ENCODE measurements around the gene CLIP3.

DNA sequence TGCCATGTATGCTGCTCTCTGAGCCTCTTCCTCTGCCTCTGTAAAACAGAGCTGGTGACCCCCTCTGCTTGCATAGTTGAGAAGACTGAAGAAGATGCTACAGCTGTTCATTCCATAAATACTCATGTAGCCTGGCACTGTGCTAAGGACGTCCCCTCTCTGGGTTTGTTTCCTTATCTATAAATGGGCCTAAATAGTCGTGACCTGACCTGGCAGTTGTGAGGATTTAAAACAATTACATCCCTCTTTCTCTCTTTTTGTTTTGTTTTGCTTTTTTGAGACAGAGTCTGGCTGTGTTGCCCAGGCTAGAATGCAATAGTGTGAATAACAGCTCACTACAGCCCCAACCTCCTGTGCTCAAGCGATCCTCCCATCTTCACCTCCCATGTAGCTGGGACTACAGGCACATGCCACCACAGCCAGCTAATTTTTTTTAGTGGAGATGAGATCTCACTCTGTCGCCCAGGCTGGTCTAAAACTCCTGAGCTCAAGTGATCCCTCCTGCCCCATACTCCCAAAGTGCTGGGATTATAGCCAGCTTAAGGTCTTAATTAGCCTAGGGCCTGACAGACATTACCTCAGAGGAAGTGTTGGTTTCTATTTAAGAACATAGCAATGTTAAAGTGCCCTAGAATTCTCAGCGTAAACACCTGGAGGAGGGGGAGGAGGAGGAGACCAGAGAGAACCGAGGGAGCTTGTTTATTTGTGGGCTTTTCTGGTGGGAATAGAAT is 26.7 kb upstream of the CLIP3 start:
- TF ChIP-seq, protein P1, sequence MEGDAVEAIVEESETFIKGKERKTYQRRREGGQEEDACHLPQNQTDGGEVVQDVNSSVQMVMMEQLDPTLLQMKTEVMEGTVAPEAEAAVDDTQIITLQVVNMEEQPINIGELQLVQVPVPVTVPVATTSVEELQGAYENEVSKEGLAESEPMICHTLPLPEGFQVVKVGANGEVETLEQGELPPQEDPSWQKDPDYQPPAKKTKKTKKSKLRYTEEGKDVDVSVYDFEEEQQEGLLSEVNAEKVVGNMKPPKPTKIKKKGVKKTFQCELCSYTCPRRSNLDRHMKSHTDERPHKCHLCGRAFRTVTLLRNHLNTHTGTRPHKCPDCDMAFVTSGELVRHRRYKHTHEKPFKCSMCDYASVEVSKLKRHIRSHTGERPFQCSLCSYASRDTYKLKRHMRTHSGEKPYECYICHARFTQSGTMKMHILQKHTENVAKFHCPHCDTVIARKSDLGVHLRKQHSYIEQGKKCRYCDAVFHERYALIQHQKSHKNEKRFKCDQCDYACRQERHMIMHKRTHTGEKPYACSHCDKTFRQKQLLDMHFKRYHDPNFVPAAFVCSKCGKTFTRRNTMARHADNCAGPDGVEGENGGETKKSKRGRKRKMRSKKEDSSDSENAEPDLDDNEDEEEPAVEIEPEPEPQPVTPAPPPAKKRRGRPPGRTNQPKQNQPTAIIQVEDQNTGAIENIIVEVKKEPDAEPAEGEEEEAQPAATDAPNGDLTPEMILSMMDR (IDR thresholded peaks at IDR 0.05) = no peak
- no peak for TF ChIP-seq EZH2 (IDR thresholded peaks at IDR 0.05)

All from neural progenitor cell (in vitro differentiated cells).